MM.1S (cell line): ENCODE data around the gene GSG1L.

Source experiments
- DNase-seq: peaks from one replicate; pipeline ENCODE4 v3.0.0-alpha.2; 2015
- H2AFZ ChIP-seq: fragments of 300-600 bp; sonication (generic); 2 replicates; pipeline ENCODE4 v1.6.0; 2016; ENCODE audit warnings: antibody characterized with exemption, low read length
- H3F3A ChIP-seq: fragments of 300-600 bp; sonication (generic); 2 replicates; pipeline ENCODE4 v1.6.1; 2016; ENCODE audit warnings: mild to moderate bottlenecking, antibody characterized with exemption, low read length, moderate library complexity, mixed read lengths; ENCODE audit not compliant: insufficient read depth
- H3K27ac ChIP-seq: fragments of 300-600 bp; sonication (generic); 2 replicates; pipeline ENCODE4 v1.5.1; 2016; ENCODE audit warnings: mild to moderate bottlenecking, low read length
- H3K27me3 ChIP-seq: fragments of 300-600 bp; sonication (generic); replicated peaks from 2 replicates; pipeline ENCODE4 v1.6.0; 2016; ENCODE audit warnings: low read length; ENCODE audit not compliant: insufficient read depth
- H3K36me3 ChIP-seq: fragments of 300-600 bp; sonication (generic); replicated peaks from 2 replicates; pipeline ENCODE4 v1.6.1; 2016; ENCODE audit warnings: mild to moderate bottlenecking, low read length, mixed read lengths; ENCODE audit not compliant: insufficient read depth
- H3K4me1 ChIP-seq: fragments of 300-600 bp; sonication (generic); 2 replicates; pipeline ENCODE4 v1.6.1; 2016; ENCODE audit warnings: low read length, mixed read lengths
- H3K4me2 ChIP-seq: fragments of 300-600 bp; sonication (generic); 2 replicates; pipeline ENCODE4 v1.6.0; 2016; ENCODE audit warnings: low read depth, low read length
- H3K4me3 ChIP-seq: fragments of 300-600 bp; sonication (generic); 2 replicates; pipeline ENCODE4 v1.5.1; 2016; ENCODE audit warnings: low read length, mixed read lengths
- H3K79me2 ChIP-seq: fragments of 300-600 bp; sonication (generic); 2 replicates; pipeline ENCODE4 v1.6.1; 2016; ENCODE audit warnings: mixed run types, low read length, mixed read lengths
- H3K9ac ChIP-seq: fragments of 300-600 bp; sonication (generic); 2 replicates; pipeline ENCODE4 v1.6.1; 2016; ENCODE audit warnings: low read length, mixed read lengths
- H3K9me2 ChIP-seq: fragments of 300-600 bp; sonication (generic); replicated peaks from 2 replicates; pipeline ENCODE4 v1.6.1; 2016; ENCODE audit warnings: mild to moderate bottlenecking, low read length, mixed read lengths; ENCODE audit not compliant: insufficient read depth
- H3K9me3 ChIP-seq: fragments of 300-600 bp; sonication (generic); replicated peaks from 2 replicates; pipeline ENCODE4 v1.6.1; 2016; ENCODE audit warnings: mild to moderate bottlenecking, low read length, mixed read lengths; ENCODE audit not compliant: insufficient read depth
- H4K20me1 ChIP-seq: fragments of 300-600 bp; sonication (generic); 2 replicates; pipeline ENCODE4 v1.6.1; 2016; ENCODE audit warnings: mild to moderate bottlenecking, low read length, moderate library complexity, mixed read lengths; ENCODE audit not compliant: insufficient read depth
- EZH2 ChIP-seq: fragments of 300-600 bp; sonication (generic); optimal IDR thresholded peaks from 2 replicates; pipeline ENCODE3; 2017; ENCODE audit warnings: low read depth, mild to moderate bottlenecking, antibody characterized with exemption, low read length, mixed read lengths
- EZH2phosphoT487 ChIP-seq: fragments of 300-600 bp; sonication (generic); IDR thresholded peaks from 2 replicates; pipeline ENCODE4 v1.6.1; 2018; ENCODE audit warnings: antibody characterized with exemption, low read length
- TF ChIP-seq, protein P1 (sequence below): fragments of 300-600 bp; sonication (generic); IDR thresholded peaks from 2 replicates; pipeline ENCODE4 v1.5.1; 2016; ENCODE audit warnings: antibody characterized with exemption, low read length, mixed read lengths

Gene GSG1L

DNA sequence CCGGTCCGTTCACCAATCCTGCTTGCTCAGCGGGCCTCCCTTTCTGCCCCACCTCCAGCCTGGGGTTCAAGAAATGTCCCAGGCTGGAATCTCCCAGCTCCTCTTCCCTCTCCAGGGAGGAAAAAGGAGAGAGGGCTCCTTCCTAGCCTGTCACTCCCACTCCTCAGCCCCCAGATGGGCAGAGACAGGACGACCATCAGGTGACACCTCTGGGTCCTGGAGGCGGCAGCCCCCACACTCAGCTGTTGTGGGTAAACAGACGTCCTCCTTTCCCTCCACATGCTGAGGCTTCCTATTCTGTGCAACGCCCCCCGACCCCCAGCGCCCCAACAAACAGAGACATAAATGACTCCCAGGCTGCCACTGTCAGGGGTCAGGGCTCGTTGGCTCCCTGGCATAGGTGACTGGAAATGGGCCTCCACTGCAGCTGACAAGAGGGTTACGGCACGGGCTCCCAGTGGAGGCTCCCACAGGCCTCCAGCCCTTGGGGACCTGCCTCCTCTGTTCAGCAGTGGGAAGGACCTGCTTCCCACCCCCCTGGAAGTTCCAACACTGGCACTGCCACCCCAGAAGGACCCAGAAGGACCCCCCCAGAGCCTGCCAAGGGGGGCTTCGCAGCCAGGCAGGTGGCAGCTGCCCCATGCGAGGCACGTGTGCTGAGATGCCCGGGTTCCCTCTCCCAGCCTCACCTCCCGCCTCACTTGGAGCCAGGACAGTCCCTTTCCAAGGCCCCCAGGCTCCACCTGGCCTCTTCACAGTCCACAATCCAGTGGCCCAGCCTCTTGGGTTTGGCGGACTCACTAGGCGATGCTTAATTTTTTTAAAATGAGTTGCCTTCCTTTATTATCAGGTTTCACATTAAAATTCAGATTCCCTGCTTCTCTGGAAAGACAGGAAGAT is 281.3 kb downstream of the GSG1L start:
- H3K9me2 ChIP-seq: no peaks in the 10 kb centered on the region
- H4K20me1 ChIP-seq: no peaks in the 10 kb centered on the region
- H3K79me2 ChIP-seq: no peaks in the 10 kb centered on the region
- DNase-seq: no peak
- H3K4me1 ChIP-seq: no peaks in the 10 kb centered on the region
- H3F3A ChIP-seq: no peaks in the 10 kb centered on the region
- H3K36me3 ChIP-seq: no peaks in the 10 kb centered on the region
- no peak overlapping the region for H3K4me3 ChIP-seq
- H2AFZ ChIP-seq: no peak overlapping the region
- no peak overlapping the region for H3K27ac ChIP-seq
- no peaks in the 10 kb centered on the region for H3K9me3 ChIP-seq
- H3K4me2 ChIP-seq: no peak overlapping the region
- TF ChIP-seq, protein P1, sequence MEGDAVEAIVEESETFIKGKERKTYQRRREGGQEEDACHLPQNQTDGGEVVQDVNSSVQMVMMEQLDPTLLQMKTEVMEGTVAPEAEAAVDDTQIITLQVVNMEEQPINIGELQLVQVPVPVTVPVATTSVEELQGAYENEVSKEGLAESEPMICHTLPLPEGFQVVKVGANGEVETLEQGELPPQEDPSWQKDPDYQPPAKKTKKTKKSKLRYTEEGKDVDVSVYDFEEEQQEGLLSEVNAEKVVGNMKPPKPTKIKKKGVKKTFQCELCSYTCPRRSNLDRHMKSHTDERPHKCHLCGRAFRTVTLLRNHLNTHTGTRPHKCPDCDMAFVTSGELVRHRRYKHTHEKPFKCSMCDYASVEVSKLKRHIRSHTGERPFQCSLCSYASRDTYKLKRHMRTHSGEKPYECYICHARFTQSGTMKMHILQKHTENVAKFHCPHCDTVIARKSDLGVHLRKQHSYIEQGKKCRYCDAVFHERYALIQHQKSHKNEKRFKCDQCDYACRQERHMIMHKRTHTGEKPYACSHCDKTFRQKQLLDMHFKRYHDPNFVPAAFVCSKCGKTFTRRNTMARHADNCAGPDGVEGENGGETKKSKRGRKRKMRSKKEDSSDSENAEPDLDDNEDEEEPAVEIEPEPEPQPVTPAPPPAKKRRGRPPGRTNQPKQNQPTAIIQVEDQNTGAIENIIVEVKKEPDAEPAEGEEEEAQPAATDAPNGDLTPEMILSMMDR: no peak
- TF ChIP-seq EZH2: no peak
- no peak for TF ChIP-seq EZH2phosphoT487
- H3K27me3 ChIP-seq: no peaks in the 10 kb centered on the region; the same call in 1 of the 2 replicates
- H3K9ac ChIP-seq: no peak overlapping the region

DNA sequence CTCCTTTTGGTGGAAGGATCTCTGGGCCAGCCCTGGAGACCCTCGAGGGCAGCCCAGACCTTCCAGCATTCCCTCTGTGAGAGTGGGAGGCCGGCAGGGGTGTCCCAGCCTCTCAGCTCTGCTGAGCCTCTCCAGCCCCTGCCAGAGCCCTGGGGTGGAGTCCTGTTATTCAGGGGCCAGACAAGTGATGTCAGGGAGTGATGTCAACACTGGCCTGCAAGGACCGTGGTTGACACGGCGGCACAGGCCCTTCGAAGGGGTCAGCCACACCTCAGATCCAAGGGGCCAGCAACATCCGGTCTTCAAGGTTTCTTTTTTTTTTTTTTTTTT is 282.4 kb downstream of the GSG1L start:
- Histone ChIP-seq H3K9ac (no peak overlapping the region), H2AFZ (no peak overlapping the region), H3K4me1 (no peaks in the 10 kb centered on the region), H3F3A (no peaks in the 10 kb centered on the region), H3K27ac (no peak overlapping the region), H3K9me3 (no peaks in the 10 kb centered on the region), H3K4me3 (no peak overlapping the region), H3K79me2 (no peaks in the 10 kb centered on the region), H3K4me2 (no peak overlapping the region), H3K36me3 (no peaks in the 10 kb centered on the region), H3K9me2 (no peaks in the 10 kb centered on the region), H3K27me3 (no peaks in the 10 kb centered on the region; the same call in 1 of the 2 replicates), H4K20me1 (no peaks in the 10 kb centered on the region)
- no peak for DNase-seq
- TF ChIP-seq EZH2phosphoT487: no peak
- no peak for TF ChIP-seq EZH2
- TF ChIP-seq, protein P1: no peak

DNA sequence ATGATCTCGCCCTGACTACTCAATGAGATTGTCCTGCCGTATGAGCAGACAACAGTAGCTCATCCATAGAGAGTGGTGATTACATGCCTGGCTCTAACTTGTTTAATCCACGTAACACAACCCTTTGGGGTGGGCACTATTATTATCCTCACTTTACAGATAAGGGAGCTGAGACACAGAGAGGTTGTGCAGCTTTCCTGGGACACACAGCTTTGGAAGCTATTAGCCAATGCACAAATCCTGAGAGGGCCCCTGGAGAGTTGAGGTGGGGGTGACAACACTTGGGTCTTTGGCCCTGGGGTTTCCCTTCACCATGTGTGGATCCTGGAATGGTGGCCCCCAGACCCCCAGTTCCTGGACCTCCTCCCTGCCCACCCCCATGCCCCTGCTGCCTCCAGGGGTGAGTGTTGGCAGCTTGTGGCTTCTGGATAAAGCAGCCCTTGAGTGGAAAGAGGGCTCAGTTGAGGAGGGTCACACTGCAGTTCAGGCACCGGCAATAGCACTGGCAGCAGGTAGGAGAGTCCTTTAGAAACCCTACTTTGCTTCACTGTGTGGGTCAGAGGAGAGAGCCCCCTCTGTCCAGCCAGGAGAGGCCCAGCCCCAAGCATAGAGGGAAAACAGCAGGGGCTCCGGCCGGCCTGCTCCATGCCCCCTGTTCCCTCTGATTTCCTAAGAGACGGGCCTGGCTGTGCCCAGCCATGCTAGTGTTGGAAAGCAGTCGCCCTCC is 282.9 kb downstream of the GSG1L start:
- Histone ChIP-seq H3K27me3 (no peaks in the 10 kb centered on the region; the same call in 1 of the 2 replicates), H3K9me3 (no peaks in the 10 kb centered on the region), H3K4me3 (no peak overlapping the region), H3K9ac (no peak overlapping the region), H3K27ac (no peak overlapping the region), H3K79me2 (no peaks in the 10 kb centered on the region), H3K4me1 (no peaks in the 10 kb centered on the region), H3K4me2 (no peak overlapping the region), H3K9me2 (no peaks in the 10 kb centered on the region), H3K36me3 (no peaks in the 10 kb centered on the region), H4K20me1 (no peaks in the 10 kb centered on the region), H3F3A (no peaks in the 10 kb centered on the region), H2AFZ (no peak overlapping the region)
- no peak for TF ChIP-seq EZH2
- TF ChIP-seq EZH2phosphoT487: no peak
- TF ChIP-seq, protein P1: no peak
- DNase-seq: no peak
